A549 (cell line): ENCODE results near the gene TCFL5.

Source experiments
- CBX2 ChIP-seq: fragments of 200-600 bp; sonication (generic); IDR thresholded peaks from 2 replicates; pipeline ENCODE4 v1.6.1; 2016; ENCODE audit warnings: low read depth, mild to moderate bottlenecking, borderline replicate concordance
- HDAC2 ChIP-seq: fragments of 200-600 bp; sonication (generic); IDR thresholded peaks from 2 replicates; pipeline ENCODE4 v1.6.1; 2016
- HOXA7 ChIP-seq: fragments of 250-450 bp; sonication (Bioruptor Pico); IDR thresholded peaks from 2 replicates; pipeline ENCODE4 v1.5.0; 2020; ENCODE audit warnings: mild to moderate bottlenecking, moderate library complexity
- NR3C1 ChIP-seq: fragments of >200 bp; sonication (Bioruptor Twin); formaldehyde crosslinking; IDR thresholded peaks from 3 replicates; pipeline ENCODE4 v1.6.1; 2017
- POLR2A ChIP-seq: IDR thresholded peaks from 2 replicates; pipeline ENCODE4 v1.6.1; 2012; ENCODE audit warnings: mild to moderate bottlenecking, low read length
- RFX5 ChIP-seq: fragments of 450-650 bp; IDR thresholded peaks from 2 replicates; pipeline ENCODE4 v1.7.1; 2014; ENCODE audit warnings: antibody characterized with exemption, mild to moderate bottlenecking, moderate library complexity
- TF ChIP-seq, protein P1 (sequence below): fragments of 450-650 bp; IDR thresholded peaks from 2 replicates; pipeline ENCODE4 v1.6.1; 2014; ENCODE audit warnings: antibody characterized with exemption
- TF ChIP-seq, protein P2 (sequence below): IDR thresholded peaks from 2 replicates; pipeline ENCODE4 v1.6.1; 2012
- TF ChIP-seq, protein P3 (sequence below): fragments of >200 bp; sonication (Bioruptor Twin); formaldehyde crosslinking; IDR thresholded peaks from 3 replicates; pipeline ENCODE4 v1.5.1; 2016
- TF ChIP-seq, protein P4 (sequence below): fragments of >200 bp; sonication (Bioruptor Twin); formaldehyde crosslinking; IDR thresholded peaks from 3 replicates; pipeline ENCODE4 v1.6.1; 2016

DNA sequence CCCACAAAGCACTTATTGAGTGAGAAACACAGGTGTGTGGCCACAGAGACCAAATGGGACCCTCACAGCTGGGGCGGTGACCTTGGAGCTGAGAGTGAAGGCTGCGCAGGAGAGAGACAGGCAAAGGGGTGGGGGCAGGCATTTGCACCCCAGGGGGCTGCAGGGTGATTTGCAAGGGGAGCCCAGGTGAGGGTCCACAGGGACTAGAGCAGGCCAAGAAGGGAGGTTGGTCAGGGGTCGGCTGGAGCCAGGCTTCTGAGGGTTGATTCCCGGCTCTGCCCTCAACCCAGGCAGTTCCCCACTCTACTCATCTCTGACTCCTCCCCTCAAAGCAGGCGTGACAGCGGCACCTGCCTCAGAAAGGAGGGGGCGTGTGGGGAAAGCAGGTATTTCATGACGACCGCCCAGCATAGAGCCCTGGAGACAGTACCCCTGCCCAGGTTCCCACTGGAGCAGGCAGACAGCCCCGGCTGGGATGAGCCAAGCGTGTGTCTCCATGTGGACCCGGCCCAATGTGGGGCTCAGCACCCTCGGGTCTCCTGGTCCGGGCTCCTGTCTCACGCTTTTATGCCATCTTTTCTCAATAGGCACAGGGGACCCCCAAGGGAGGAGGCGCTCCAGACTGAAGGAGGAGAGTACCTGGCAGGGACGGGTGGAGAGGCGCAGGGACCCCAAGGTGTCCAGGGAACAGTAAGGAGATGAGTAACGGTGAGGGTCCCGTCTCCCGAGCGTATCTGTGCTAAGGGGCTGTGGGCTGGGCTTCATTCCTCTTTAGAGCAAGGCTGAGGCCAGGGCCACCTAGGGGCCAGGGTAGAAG, 68.5 kb downstream of the TCFL5 start:
- TF ChIP-seq NR3C1: no peak
- no peak for TF ChIP-seq POLR2A
- TF ChIP-seq, protein P1, sequence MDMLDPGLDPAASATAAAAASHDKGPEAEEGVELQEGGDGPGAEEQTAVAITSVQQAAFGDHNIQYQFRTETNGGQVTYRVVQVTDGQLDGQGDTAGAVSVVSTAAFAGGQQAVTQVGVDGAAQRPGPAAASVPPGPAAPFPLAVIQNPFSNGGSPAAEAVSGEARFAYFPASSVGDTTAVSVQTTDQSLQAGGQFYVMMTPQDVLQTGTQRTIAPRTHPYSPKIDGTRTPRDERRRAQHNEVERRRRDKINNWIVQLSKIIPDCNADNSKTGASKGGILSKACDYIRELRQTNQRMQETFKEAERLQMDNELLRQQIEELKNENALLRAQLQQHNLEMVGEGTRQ: no peak
- TF ChIP-seq RFX5: no peak
- TF ChIP-seq HDAC2: no peak
- TF ChIP-seq HOXA7: no peak
- TF ChIP-seq, protein P2, sequence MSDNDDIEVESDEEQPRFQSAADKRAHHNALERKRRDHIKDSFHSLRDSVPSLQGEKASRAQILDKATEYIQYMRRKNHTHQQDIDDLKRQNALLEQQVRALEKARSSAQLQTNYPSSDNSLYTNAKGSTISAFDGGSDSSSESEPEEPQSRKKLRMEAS: no peak
- TF ChIP-seq, protein P3, sequence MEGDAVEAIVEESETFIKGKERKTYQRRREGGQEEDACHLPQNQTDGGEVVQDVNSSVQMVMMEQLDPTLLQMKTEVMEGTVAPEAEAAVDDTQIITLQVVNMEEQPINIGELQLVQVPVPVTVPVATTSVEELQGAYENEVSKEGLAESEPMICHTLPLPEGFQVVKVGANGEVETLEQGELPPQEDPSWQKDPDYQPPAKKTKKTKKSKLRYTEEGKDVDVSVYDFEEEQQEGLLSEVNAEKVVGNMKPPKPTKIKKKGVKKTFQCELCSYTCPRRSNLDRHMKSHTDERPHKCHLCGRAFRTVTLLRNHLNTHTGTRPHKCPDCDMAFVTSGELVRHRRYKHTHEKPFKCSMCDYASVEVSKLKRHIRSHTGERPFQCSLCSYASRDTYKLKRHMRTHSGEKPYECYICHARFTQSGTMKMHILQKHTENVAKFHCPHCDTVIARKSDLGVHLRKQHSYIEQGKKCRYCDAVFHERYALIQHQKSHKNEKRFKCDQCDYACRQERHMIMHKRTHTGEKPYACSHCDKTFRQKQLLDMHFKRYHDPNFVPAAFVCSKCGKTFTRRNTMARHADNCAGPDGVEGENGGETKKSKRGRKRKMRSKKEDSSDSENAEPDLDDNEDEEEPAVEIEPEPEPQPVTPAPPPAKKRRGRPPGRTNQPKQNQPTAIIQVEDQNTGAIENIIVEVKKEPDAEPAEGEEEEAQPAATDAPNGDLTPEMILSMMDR: no peak
- TF ChIP-seq, protein P4, sequence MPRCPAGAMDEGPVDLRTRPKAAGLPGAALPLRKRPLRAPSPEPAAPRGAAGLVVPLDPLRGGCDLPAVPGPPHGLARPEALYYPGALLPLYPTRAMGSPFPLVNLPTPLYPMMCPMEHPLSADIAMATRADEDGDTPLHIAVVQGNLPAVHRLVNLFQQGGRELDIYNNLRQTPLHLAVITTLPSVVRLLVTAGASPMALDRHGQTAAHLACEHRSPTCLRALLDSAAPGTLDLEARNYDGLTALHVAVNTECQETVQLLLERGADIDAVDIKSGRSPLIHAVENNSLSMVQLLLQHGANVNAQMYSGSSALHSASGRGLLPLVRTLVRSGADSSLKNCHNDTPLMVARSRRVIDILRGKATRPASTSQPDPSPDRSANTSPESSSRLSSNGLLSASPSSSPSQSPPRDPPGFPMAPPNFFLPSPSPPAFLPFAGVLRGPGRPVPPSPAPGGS: no peak
- TF ChIP-seq CBX2: no peak
